HG03280 (cell line): ENCODE data around the gene PTGDR2.

ENCODE experiments used
- ATAC-seq: cut with Tn5 transposase; IDR thresholded peaks from one replicate; pipeline ENCODE4 v1.9.1; 2021; ENCODE audit warnings: mild to moderate bottlenecking, moderate library complexity; ENCODE audit not compliant: unreplicated experiment

Gene PTGDR2

GRCh38 chr11:60813324-60813723, 42.4 kb downstream of the PTGDR2 start:
- no peak for ATAC-seq

GRCh38 chr11:60810569-60810968, 45.2 kb downstream of the PTGDR2 start:
- ATAC-seq: no peak

- ATAC-seq: no peak
Measured at GRCh38 chr11:60810151-60810550, 45.6 kb downstream of the PTGDR2 start.

- no peak for ATAC-seq
Measured at GRCh38 chr11:60809691-60810090, 46.1 kb downstream of the PTGDR2 start.

- ATAC-seq: no peak
Measured at GRCh38 chr11:60809249-60809648, 46.5 kb downstream of the PTGDR2 start.

GRCh38 chr11:60803273-60803936, 52.3 kb downstream of the PTGDR2 start:
- ATAC-seq: no peak

GRCh38 chr11:60801194-60801593, 54.6 kb downstream of the PTGDR2 start:
- ATAC-seq: no peak
